KOPT-K1 (cell line): ENCODE measurements around the gene GRM5.
"Not testable (repeated sequence)": the region's sequence is repeated elsewhere in the genome, so short reads cannot be mapped to it uniquely, and the experiment has no call there.

Source experiments
- H3K27ac ChIP-seq: fragments of 200-600 bp; sonication (generic); 2 replicates; pipeline ENCODE4 v1.5.1; 2016; ENCODE audit warnings: antibody characterized with exemption, mild to moderate bottlenecking, low read depth, low read length; ENCODE audit not compliant: poor library complexity, severe bottlenecking
- H3K36me3 ChIP-seq: fragments of 200-600 bp; sonication (generic); 2 replicates; pipeline ENCODE4 v1.5.1; 2017; ENCODE audit warnings: antibody characterized with exemption, mild to moderate bottlenecking, low read length, moderate library complexity; ENCODE audit not compliant: insufficient read depth
- H3K9me3 ChIP-seq: fragments of 200-600 bp; sonication (generic); 2 replicates; pipeline ENCODE4 v1.5.1; 2017; ENCODE audit warnings: antibody characterized with exemption, low read length, mild to moderate bottlenecking; ENCODE audit not compliant: insufficient read depth, poor library complexity, severe bottlenecking

The GRM5 gene

GRCh38 chr11:88484873-88485621 lies 580.7 kb downstream of the GRM5 start:
- no peaks in the 10 kb centered on the region for H3K9me3 ChIP-seq
- H3K36me3 ChIP-seq, result no peaks in the 10 kb centered on the region
- H3K27ac ChIP-seq, result no peak overlapping the region

DNA sequence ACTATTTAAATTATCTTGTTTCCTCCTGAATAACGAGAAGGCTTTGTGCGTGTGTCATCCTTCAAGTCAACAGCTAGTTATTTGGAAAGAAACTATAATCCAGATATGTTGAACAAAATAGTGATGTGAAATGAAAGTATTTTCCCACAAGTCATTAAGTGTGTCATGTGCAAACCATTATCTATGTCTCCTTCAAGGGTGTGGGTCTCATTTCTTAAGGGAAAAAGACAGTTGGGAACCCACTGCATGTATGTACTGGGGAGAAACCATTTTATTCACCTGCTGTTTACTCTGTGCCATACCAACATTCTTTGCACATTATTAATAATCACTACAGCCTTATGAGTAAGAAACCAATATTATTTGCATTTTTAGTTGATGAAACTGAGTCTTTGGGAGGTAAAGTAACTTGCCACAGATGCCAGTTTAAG lies 582.9 kb downstream of the GRM5 start:
- no peaks in the 10 kb centered on the region for H3K36me3 ChIP-seq
- H3K9me3 ChIP-seq, result no peaks in the 10 kb centered on the region
- no peak overlapping the region for H3K27ac ChIP-seq

DNA sequence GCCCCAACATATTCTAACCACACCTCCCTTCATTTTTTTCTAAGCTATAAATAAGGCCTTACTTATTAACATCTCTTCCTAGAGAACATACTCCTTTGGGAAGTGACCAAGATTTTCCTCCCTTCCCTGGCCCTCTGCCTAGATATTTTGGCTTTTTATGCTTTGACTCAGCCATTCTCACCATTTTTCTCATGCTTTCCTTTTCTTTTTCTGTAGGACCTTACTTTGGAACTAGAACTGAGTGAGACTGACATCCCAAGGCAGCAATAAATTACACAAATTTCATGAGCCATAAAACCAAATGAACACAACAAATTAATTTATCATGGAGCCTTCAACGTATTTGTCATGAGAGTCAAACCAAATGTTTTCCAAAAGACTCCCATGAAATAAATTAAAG lies 585.6 kb downstream of the GRM5 start:
- Histone ChIP-seq H3K27ac (no peak overlapping the region), H3K36me3 (no peaks in the 10 kb centered on the region)

DNA sequence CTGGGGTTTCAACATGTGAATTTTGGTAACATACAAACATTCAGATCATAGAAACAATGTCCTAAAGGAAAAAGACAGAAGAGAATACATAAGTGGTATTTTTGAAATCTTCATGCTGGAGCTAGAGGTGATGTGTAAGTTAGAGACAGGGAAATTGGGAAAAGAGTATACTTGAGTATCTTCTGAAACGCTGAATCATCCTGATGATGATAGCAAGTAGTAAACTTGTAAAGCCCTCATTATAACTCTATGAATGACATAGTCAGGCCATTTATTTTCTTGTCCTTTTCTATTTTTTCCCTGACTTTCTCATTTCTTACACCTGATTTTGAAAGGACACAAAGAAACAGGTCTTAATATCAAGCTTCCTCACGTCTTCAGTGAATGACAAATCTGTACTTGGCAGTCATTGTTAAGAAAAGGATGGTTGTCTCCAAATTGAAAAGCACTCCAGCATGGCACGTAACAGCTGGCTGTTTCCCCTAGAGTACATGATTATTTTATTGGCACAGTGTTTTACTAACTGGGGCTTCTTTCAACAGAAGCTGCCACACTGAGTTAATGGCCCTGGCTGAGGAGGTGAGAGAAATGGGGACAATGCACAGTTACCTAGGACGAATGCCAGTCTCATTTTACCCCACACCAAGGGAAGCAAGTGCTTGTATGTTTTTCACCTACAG lies 587.5 kb downstream of the GRM5 start:
- no peak overlapping the region for H3K27ac ChIP-seq
- no peaks in the 10 kb centered on the region for H3K9me3 ChIP-seq
- no peaks in the 10 kb centered on the region for H3K36me3 ChIP-seq

More for the DNA sequence above, 585.6 kb downstream of the GRM5 start:
- no peaks in the 10 kb centered on the region for H3K9me3 ChIP-seq

GRCh38 chr11:88475991-88476418 lies 589.8 kb downstream of the GRM5 start:
- Histone ChIP-seq H3K27ac (no peak overlapping the region), H3K36me3 (no peaks in the 10 kb centered on the region), H3K9me3 (no peaks in the 10 kb centered on the region)

- H3K36me3 ChIP-seq, result no peaks in the 10 kb centered on the region
- H3K9me3 ChIP-seq, result no peaks in the 10 kb centered on the region
- H3K27ac ChIP-seq, result no peak overlapping the region
These were observed 591.1 kb downstream of the GRM5 start for GRCh38 chr11:88474655-88475054.

GRCh38 chr11:88469561-88470225 lies 596.1 kb downstream of the GRM5 start:
- no peak overlapping the region for H3K27ac ChIP-seq
- no peaks in the 10 kb centered on the region for H3K36me3 ChIP-seq

GRCh38 chr11:88464528-88464927 lies 601.3 kb downstream of the GRM5 start:
- peaks cover 15% of the 10 kb centered on the region for H3K9me3 ChIP-seq
- H3K27ac ChIP-seq, result no peak overlapping the region
- no peaks in the 10 kb centered on the region for H3K36me3 ChIP-seq

More at GRCh38 chr11:88469561-88470225, 596.1 kb downstream of the GRM5 start:
- no peaks in the 10 kb centered on the region for H3K9me3 ChIP-seq

- not testable (repeated sequence) for H3K36me3 ChIP-seq, H3K27ac ChIP-seq
These were observed 602.5 kb downstream of the GRM5 start for GRCh38 chr11:88463301-88463700.

GRCh38 chr11:88458047-88458446 lies 607.7 kb downstream of the GRM5 start:
- H3K36me3 ChIP-seq, H3K27ac ChIP-seq, H3K9me3 ChIP-seq: not testable (repeated sequence)

More at GRCh38 chr11:88463301-88463700, 602.5 kb downstream of the GRM5 start:
- peaks cover 15% of the 10 kb centered on the region for H3K9me3 ChIP-seq

- H3K36me3 ChIP-seq, result no peaks in the 10 kb centered on the region
- H3K9me3 ChIP-seq, result no peaks in the 10 kb centered on the region
- H3K27ac ChIP-seq, result no peak overlapping the region
These were observed 609.8 kb downstream of the GRM5 start for GRCh38 chr11:88455974-88456373.

GRCh38 chr11:88454881-88455280 lies 610.9 kb downstream of the GRM5 start:
- no peaks in the 10 kb centered on the region for H3K9me3 ChIP-seq
- no peaks in the 10 kb centered on the region for H3K36me3 ChIP-seq
- no peak overlapping the region for H3K27ac ChIP-seq
